Endothelial cell of umbilical vein (primary cell): ENCODE data around the gene ADCY9. TPM values are rescaled to one million over a fixed set of nuclear protein-coding genes. Genes with fewer than 3 reads are reported as not detected.
A peak's percentile ranks its signal among the peaks of the same experiment; 100 is the strongest.

Source experiments
- BruUV-seq: library from RNA; stranded (reverse); fragments of 400-500 nt; replicated peaks from 2 replicates; lab custom pipeline; 2021; lab: Mats Ljungman, UMichigan
- CTCF ChIA-PET: fragments of 300-600, 350-600 bp; sonication (Branson Sonifier 250); formaldehyde crosslinking; loops from one replicate; lab custom pipeline; 2021; ENCODE audit warnings: antibody characterized with exemption, inconsistent platforms; lab: Charles Lee
- POLR2A ChIA-PET: fragments of 300-600, 350-600 bp; sonication (Branson Sonifier 250); formaldehyde crosslinking; loops from one replicate; lab custom pipeline; 2021; ENCODE audit warnings: antibody characterized with exemption, inconsistent platforms; lab: Charles Lee
- DNase-seq: peaks from one replicate; pipeline ENCODE4 v3.0.0-alpha.2; 2011; ENCODE audit warnings: low read depth, low spot score
- FAIRE-seq: peaks from 2 replicates; lab custom pipeline; 2011; peaks lifted over from hg19 to GRCh38; lab: Jason Lieb, UNC
- H2AFZ ChIP-seq: 2 replicates; pipeline ENCODE4 v1.6.0; 2012; ENCODE audit warnings: low read depth, low read length, control low read depth, inconsistent platforms
- H3K27ac ChIP-seq: 2 replicates; pipeline ENCODE4 v1.5.1; 2011; ENCODE audit warnings: low read depth, mild to moderate bottlenecking, control low read depth, low read length, moderate library complexity; ENCODE audit not compliant: insufficient read depth
- H3K27me3 ChIP-seq, 2 experiments: 2 replicates each; pipeline versions ENCODE4 v1.6.0 to v1.6.1; 2011; ENCODE audit warnings: low read length in 2 of 2, mixed read lengths in 1 of 2; ENCODE audit not compliant: control insufficient read depth in 2 of 2, insufficient read depth in 2 of 2
- H3K36me3 ChIP-seq, 2 experiments: 2 replicates in 1 of 2; 3 replicates in 1 of 2; pipeline ENCODE4 v1.5.1; 2011; ENCODE audit warnings: low read length in 2 of 2, mild to moderate bottlenecking in 1 of 2, moderate library complexity in 1 of 2; ENCODE audit not compliant: control insufficient read depth in 2 of 2, insufficient read depth in 2 of 2; ENCODE audit errors: extremely low read depth in 1 of 2
- H3K4me1 ChIP-seq: 3 replicates; pipeline ENCODE4 v1.5.1; 2011; ENCODE audit warnings: mild to moderate bottlenecking, low read length; ENCODE audit not compliant: control insufficient read depth, insufficient read depth; ENCODE audit errors: extremely low read depth
- H3K4me2 ChIP-seq: 2 replicates; pipeline ENCODE4 v1.6.1; 2011; ENCODE audit warnings: low read length, control low read depth, mixed read lengths; ENCODE audit not compliant: insufficient read depth
- H3K4me3 ChIP-seq, 3 experiments: fragments of 200-600 bp in 1 of 3; sonication (generic), shearing (Covaris generic) in 1 of 3; replicated peaks in 1 of 3; 2 replicates each; pipeline ENCODE4 v1.5.1; 2011 to 2016; ENCODE audit warnings: control low read depth in 3 of 3, low read length in 3 of 3, mild to moderate bottlenecking in 2 of 3, inconsistent platforms in 1 of 3, low read depth in 1 of 3, moderate library complexity in 1 of 3; ENCODE audit not compliant: insufficient read depth in 1 of 3
- H3K79me2 ChIP-seq: 2 replicates; pipeline ENCODE4 v1.6.0; 2012; ENCODE audit warnings: low read length, inconsistent platforms; ENCODE audit not compliant: control insufficient read depth, insufficient read depth
- H3K9ac ChIP-seq: replicated peaks from 2 replicates; pipeline ENCODE3; 2011; ENCODE audit warnings: low read length, control low read depth; ENCODE audit not compliant: insufficient read depth; ENCODE audit errors: extremely low read depth
- H3K9me1 ChIP-seq: replicated peaks from 3 replicates; pipeline ENCODE4 v1.6.0; 2011; ENCODE audit warnings: mild to moderate bottlenecking, low read length; ENCODE audit not compliant: control insufficient read depth, insufficient read depth; ENCODE audit errors: extremely low read depth
- H3K9me3 ChIP-seq: replicated peaks from 2 replicates; pipeline ENCODE4 v1.5.1; 2012; ENCODE audit warnings: low read length, inconsistent platforms; ENCODE audit not compliant: control insufficient read depth, insufficient read depth
- H4K20me1 ChIP-seq: replicated peaks from 2 replicates; pipeline ENCODE3; 2011; ENCODE audit warnings: mild to moderate bottlenecking, low read length; ENCODE audit not compliant: control insufficient read depth, insufficient read depth; ENCODE audit errors: extremely low read depth
- EZH2 ChIP-seq: IDR thresholded peaks from 2 replicates; pipeline ENCODE4 v1.6.1; 2012; ENCODE audit warnings: borderline replicate concordance, low read depth, mild to moderate bottlenecking, moderate library complexity, low read length, inconsistent platforms; ENCODE audit not compliant: severe bottlenecking
- FOS ChIP-seq: IDR thresholded peaks from 2 replicates; pipeline ENCODE4 v1.6.1; 2011; ENCODE audit warnings: mild to moderate bottlenecking, low read length, moderate library complexity, borderline replicate concordance; ENCODE audit not compliant: insufficient read depth
- GATA2 ChIP-seq: IDR thresholded peaks from 2 replicates; pipeline ENCODE4 v1.7.0; 2011; ENCODE audit warnings: low read depth, mild to moderate bottlenecking, moderate library complexity, mixed read lengths, low read length; ENCODE audit not compliant: insufficient read length, insufficient read depth
- JUN ChIP-seq: IDR thresholded peaks from 2 replicates; pipeline ENCODE4 v1.6.1; 2011; ENCODE audit warnings: borderline replicate concordance, low read depth; ENCODE audit not compliant: insufficient read length, insufficient read depth
- MYC ChIP-seq: IDR thresholded peaks from one replicate; pipeline ENCODE4 v1.6.1; 2011; ENCODE audit warnings: mild to moderate bottlenecking, low read depth, low read length
- POLR2A ChIP-seq: IDR thresholded peaks from 2 replicates; pipeline ENCODE4 v1.6.1; 2012; ENCODE audit warnings: low read depth, mild to moderate bottlenecking, control low read depth, low read length
- POLR2AphosphoS5 ChIP-seq: IDR thresholded peaks from 2 replicates; pipeline ENCODE4 v1.6.1; 2012; ENCODE audit warnings: low read depth, mild to moderate bottlenecking, control low read depth, low read length, moderate library complexity; ENCODE audit not compliant: insufficient read depth
- dilution Hi-C: fragments of 300-500 bp; cut with MboI; formaldehyde crosslinking; loops from one replicate; pipeline ENCODE4 v1.15.0; 2019; ENCODE audit warnings: low sequenced_read_pairs; ENCODE audit not compliant: extremely low pct_ligation_motif_present
- intact Hi-C: fragments of 100-400 bp; cut with micrococcal nuclease; formaldehyde crosslinking; loops from one replicate; pipeline ENCODE4 v1.10.0; 2022
- polyA plus RNA-seq, 4 experiments: library from polyadenylated mRNA; depleted of rRNA in 3 of 4; stranded (reverse) in 3 of 4; unstranded in 1 of 4; fragments of >200 nt; gene quantifications; 2 replicates each; pipeline versions ENCODE4 v1.2.1 to v1.2.3, GENCODE V29; 2011 to 2012; ENCODE audit warnings: missing spikeins in 1 of 4
- total RNA-seq: library from RNA; stranded (reverse); gene quantifications from 2 replicates; pipeline ENCODE4 v1.2.3, GENCODE V29; 2021
- TF ChIP-seq, protein P1 (sequence below), 2 donors: IDR thresholded peaks; 1 replicate in 1 of 2; 2 replicates in 1 of 2; pipeline ENCODE4 v1.5.1; 2011; ENCODE audit warnings: low read length in 2 of 2, mild to moderate bottlenecking in 2 of 2, moderate library complexity in 2 of 2, control low read depth in 1 of 2, inconsistent platforms in 1 of 2, low read depth in 1 of 2; ENCODE audit not compliant: insufficient read depth in 1 of 2; ENCODE audit errors: extremely low read depth in 1 of 2
- TF ChIP-seq, protein P2 (sequence below): IDR thresholded peaks from 2 replicates; pipeline ENCODE4 v1.6.1; 2011; ENCODE audit not compliant: insufficient read depth, insufficient read length

ADCY9 gene
- total and polyA plus RNA-seq, 2 donors (not counting 3 experiments of a cell fraction or from before 2014, with no cell fraction given) = 6.8 to 14.0 TPM

DNA sequence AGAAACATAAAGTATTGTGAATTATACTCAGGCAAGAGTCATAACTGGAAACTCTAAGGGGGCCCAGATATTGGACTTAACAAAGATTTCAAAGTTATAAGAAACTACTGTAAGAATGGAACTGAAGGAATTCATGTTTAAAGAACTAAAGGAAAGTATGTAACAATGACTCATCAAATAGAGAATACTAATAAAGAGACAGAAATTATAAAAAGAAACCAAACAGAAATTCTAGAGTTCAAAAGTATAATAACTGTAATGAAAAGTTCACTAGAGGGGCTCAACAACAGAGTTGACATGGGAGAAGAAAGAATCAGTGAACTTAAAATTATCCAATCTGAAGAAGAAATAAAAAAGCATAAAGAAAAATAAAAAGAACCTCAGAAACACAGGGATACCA, 55.4 kb downstream of the ADCY9 start:
- ChIA-PET CTCF (no interaction called here), POLR2A (no interaction called here)
- H3K27ac ChIP-seq = no peak overlapping the region
- no peaks in the 10 kb centered on the region for H4K20me1 ChIP-seq
- no peaks in the 10 kb centered on the region for H3K27me3 ChIP-seq
- H3K36me3 ChIP-seq = no peaks in the 10 kb centered on the region
- peaks cover 7% of the 10 kb centered on the region for H3K4me1 ChIP-seq
- H3K9me3 ChIP-seq = no peaks in the 10 kb centered on the region
- no peaks in the 10 kb centered on the region for H3K79me2 ChIP-seq
- H3K9me1 ChIP-seq = no peaks in the 10 kb centered on the region
- no peak overlapping the region for H3K9ac ChIP-seq
- dilution Hi-C loops (no loop called here), intact Hi-C loops (no loop called here)
- no peak overlapping the region for H3K4me2 ChIP-seq
- no peak overlapping the region for H2AFZ ChIP-seq
- no TSS peak for BruUV-seq
- FAIRE-seq (no peak), DNase-seq (no peak)
- H3K4me3 ChIP-seq = no peak overlapping the region
- no peak for TF ChIP-seq EZH2
- TF ChIP-seq, protein P1, sequence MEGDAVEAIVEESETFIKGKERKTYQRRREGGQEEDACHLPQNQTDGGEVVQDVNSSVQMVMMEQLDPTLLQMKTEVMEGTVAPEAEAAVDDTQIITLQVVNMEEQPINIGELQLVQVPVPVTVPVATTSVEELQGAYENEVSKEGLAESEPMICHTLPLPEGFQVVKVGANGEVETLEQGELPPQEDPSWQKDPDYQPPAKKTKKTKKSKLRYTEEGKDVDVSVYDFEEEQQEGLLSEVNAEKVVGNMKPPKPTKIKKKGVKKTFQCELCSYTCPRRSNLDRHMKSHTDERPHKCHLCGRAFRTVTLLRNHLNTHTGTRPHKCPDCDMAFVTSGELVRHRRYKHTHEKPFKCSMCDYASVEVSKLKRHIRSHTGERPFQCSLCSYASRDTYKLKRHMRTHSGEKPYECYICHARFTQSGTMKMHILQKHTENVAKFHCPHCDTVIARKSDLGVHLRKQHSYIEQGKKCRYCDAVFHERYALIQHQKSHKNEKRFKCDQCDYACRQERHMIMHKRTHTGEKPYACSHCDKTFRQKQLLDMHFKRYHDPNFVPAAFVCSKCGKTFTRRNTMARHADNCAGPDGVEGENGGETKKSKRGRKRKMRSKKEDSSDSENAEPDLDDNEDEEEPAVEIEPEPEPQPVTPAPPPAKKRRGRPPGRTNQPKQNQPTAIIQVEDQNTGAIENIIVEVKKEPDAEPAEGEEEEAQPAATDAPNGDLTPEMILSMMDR (IDR thresholded peaks at IDR 0.05; ENCODE audit: extremely low read depth in 1 of 2, insufficient read depth in 1 of 2, low read depth in 1 of 2, low read length in 2 of 2) = no peak

DNA sequence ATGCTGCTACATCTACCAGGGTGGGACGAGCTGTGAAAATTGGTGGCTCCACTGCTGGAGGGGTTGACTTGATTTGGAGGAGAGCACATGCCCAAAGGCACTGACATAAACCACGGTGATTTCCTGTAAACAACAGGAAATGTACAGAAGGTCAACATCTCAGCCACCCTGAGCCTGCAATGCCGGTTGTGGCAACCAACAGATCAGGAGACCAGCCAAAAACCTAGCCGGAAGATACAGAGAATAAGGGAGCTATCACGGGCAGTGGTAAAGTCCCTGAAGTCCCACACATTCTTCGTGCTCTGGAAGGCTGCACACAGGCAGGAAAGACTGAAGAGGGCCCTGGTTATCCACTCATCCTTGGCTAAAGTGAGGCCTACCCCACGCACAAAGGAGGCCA, 56.2 kb downstream of the ADCY9 start:
- Histone ChIP-seq H3K4me2 (no peak overlapping the region), H3K79me2 (no peaks in the 10 kb centered on the region), H3K27ac (no peak overlapping the region), H3K9me3 (no peaks in the 10 kb centered on the region), H3K9ac (no peak overlapping the region), H4K20me1 (no peaks in the 10 kb centered on the region), H3K27me3 (no peaks in the 10 kb centered on the region), H3K4me1 (peaks cover 7% of the 10 kb centered on the region), H3K36me3 (no peaks in the 10 kb centered on the region), H3K9me1 (no peaks in the 10 kb centered on the region), H2AFZ (no peak overlapping the region), H3K4me3 (no peak overlapping the region)
- no peak for DNase-seq
- ChIA-PET CTCF (interaction anchor here (1.2 kb wide), 1 partner anchor 194 kb away, joined by 4 read pairs; no protein-coding TSS in a partner anchor), POLR2A (no interaction called here)
- TF ChIP-seq FOS (no peak), JUN (no peak), EZH2 (no peak), GATA2 (no peak), POLR2AphosphoS5 (no peak), POLR2A (no peak), MYC (no peak)
- TF ChIP-seq, protein P2, sequence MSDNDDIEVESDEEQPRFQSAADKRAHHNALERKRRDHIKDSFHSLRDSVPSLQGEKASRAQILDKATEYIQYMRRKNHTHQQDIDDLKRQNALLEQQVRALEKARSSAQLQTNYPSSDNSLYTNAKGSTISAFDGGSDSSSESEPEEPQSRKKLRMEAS = no peak
- TF ChIP-seq, protein P1 (IDR thresholded peaks at IDR 0.05; ENCODE audit: extremely low read depth in 1 of 2, insufficient read depth in 1 of 2, low read depth in 1 of 2, low read length in 2 of 2) = no peak
- intact Hi-C loops = no loop called here
- BruUV-seq = no TSS peak
- FAIRE-seq = peak; percentile 53
- dilution Hi-C loops = no loop called here
